ENCODE data around the gene TARM1.

Gene TARM1

DNA sequence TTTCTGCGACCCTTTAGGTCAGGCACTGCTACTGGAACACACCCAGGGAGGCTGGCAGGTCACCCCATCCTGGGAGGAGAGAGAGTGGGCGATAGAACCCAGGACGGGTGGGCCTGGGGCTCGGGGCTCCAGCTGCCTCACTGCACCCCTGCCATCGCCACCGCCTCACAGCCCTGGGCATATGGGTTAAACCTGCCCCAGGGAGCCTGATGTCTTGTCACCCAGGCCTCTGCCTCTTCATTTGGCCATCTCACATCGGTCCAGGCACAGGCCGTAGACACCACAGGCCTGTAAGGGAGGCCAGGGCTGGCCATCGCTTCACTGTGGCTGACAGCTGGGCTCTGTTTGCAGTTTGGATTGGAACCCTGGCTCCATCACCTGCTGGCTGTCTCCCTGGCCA is 44.5 kb upstream of the TARM1 start:
- Histone ChIP-seq H3K4me1 (ENCODE audit: control insufficient read depth in 1 of 2, insufficient read depth in 1 of 2, low read depth in 1 of 2, low read length in 1 of 2) (no peaks in the 10 kb centered on the region), H3K4me3 (ENCODE audit: low read depth in 1 of 2, low read length in 1 of 2) (no peak overlapping the region), H3K27ac (no peak overlapping the region), H3K36me3 (peaks cover 92% of the 10 kb centered on the region), H3K27me3 (no peaks in the 10 kb centered on the region), H3K9me3 (no peaks in the 10 kb centered on the region)
- no peak for TF ChIP-seq CTCF (IDR thresholded peaks at IDR 0.05)

DNA sequence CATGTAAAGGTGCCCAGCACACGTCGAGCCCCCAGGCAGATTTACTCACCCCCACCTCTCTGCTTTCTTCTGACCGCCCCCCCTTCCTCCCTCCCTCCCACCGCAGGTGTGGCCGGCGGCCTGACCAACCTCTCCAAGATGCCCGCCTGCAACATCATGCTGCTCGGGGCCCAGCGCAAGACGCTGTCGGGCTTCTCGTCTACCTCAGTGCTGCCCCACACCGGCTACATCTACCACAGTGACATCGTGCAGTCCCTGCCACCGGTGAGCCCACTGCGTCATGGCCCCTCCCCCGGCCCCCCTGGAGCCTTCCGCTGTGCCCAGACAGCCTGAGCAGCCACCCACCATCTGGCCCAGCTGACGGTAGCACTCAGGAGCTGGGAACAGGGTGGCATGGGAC is 43.2 kb upstream of the TARM1 start:
- no peak overlapping the region for H3K27ac ChIP-seq
- no peaks in the 10 kb centered on the region for H3K27me3 ChIP-seq
- TF ChIP-seq CTCF (IDR thresholded peaks at IDR 0.05) = no peak
- peaks cover 97% of the 10 kb centered on the region for H3K36me3 ChIP-seq
- no peaks in the 10 kb centered on the region for H3K4me1 ChIP-seq (ENCODE audit: control insufficient read depth in 1 of 2, insufficient read depth in 1 of 2, low read depth in 1 of 2, low read length in 1 of 2)
- no peak overlapping the region for H3K4me3 ChIP-seq (ENCODE audit: low read depth in 1 of 2, low read length in 1 of 2)
- no peaks in the 10 kb centered on the region for H3K9me3 ChIP-seq

- no peaks in the 10 kb centered on the region for H3K4me1 ChIP-seq (ENCODE audit: control insufficient read depth in 1 of 2, insufficient read depth in 1 of 2, low read depth in 1 of 2, low read length in 1 of 2)
- H3K36me3 ChIP-seq = peaks cover 91% of the 10 kb centered on the region
- no peaks in the 10 kb centered on the region for H3K27me3 ChIP-seq
- H3K27ac ChIP-seq = no peak overlapping the region
- no peaks in the 10 kb centered on the region for H3K9me3 ChIP-seq
- no peak for TF ChIP-seq CTCF (IDR thresholded peaks at IDR 0.05)
- H3K4me3 ChIP-seq (ENCODE audit: low read depth in 1 of 2, low read length in 1 of 2) = no peak overlapping the region
These were observed 42.5 kb upstream of the TARM1 start for GRCh38 chr19:54123682-54124081.

DNA sequence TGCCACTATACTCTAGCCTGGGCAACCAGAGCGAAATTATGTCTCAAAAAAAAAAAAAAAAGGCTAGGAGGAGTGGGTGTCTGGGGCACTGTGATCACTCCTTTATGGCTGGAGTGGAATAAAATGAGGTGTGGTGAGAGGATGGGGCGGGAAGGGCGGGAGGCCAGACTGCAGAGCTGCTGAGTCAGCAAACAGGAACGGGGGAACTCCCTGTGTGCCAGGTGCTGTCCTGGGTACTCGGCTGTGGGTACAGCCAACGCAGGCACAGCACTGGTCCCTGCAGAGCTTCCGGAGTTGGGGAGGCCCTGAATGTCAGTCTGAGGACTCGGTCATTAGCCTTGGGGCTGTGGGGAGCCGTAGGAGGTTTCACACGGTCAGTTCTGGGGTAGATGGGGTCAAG is 40.1 kb upstream of the TARM1 start:
- Histone ChIP-seq H3K27ac (no peak overlapping the region), H3K4me3 (ENCODE audit: low read depth in 1 of 2, low read length in 1 of 2) (no peak overlapping the region), H3K36me3 (peaks cover 66% of the 10 kb centered on the region), H3K27me3 (no peaks in the 10 kb centered on the region), H3K4me1 (ENCODE audit: control insufficient read depth in 1 of 2, insufficient read depth in 1 of 2, low read depth in 1 of 2, low read length in 1 of 2) (peaks cover 3 to 4% of the 10 kb centered on the region in 2 experiments), H3K9me3 (no peaks in the 10 kb centered on the region)
- no peak for TF ChIP-seq CTCF (IDR thresholded peaks at IDR 0.05)

- Histone ChIP-seq H3K36me3 (peaks cover 31% of the 10 kb centered on the region), H3K9me3 (no peaks in the 10 kb centered on the region), H3K4me3 (ENCODE audit: low read depth in 1 of 2, low read length in 1 of 2) (peak within 1 kb of the TSS; percentile 97 to 99), H3K4me1 (ENCODE audit: control insufficient read depth in 1 of 2, insufficient read depth in 1 of 2, low read depth in 1 of 2, low read length in 1 of 2) (peaks cover 23 to 24% of the 10 kb centered on the region in 2 experiments), H3K27ac (peak within 1 kb of the TSS; percentile 98), H3K27me3 (no peaks in the 10 kb centered on the region)
- TF ChIP-seq CTCF (IDR thresholded peaks at IDR 0.05) = no peak
These were observed 34.2 kb upstream of the TARM1 start, which contains the start of the genes PRPF31 and TFPT for GRCh38 chr19:54115109-54116063. Gene PRPF31, plus strand, starts transcription at chr19:54115754. Its CDS starts 2,525 bp downstream, at chr19:54118279. Gene TFPT, minus strand, starts transcription at chr19:54115657. Its CDS starts 388 bp downstream, at chr19:54115269.

Data from neutrophil (primary cell).